ENCODE measurements around the gene ZNF497.

Gene ZNF497

GRCh38 chr19:58305932-58306323 is 56.6 kb downstream of the ZNF497 start:
- peak in 1 of 3 donors; percentile 31 for DNase-seq

- peak; percentile 98 to 99 (median 99) for DNase-seq
These were observed 57.3 kb downstream of the ZNF497 start, which contains the start of gene ERVK3-1 for GRCh38 chr19:58305065-58305931. TSS of gene ERVK3-1 (plus strand) at chr19:58305377. CDS start at chr19:58312169, 6,792 bp downstream.

GRCh38 chr19:58304748-58305064 is 57.8 kb downstream of the ZNF497 start:
- DNase-seq, result no peak
